K562 (cell line): Measurements from ENCODE around the gene PARD3B.

Experiments used
- FOSL1 ChIP-seq: fragments of 200-800 bp; sonication (Bioruptor generic); conservative IDR thresholded peaks from 2 replicates; pipeline ENCODE4 v1.6.1; 2016; ENCODE audit warnings: missing genetic modification characterization, missing compliant biosample characterization
- GABPA ChIP-seq: fragments of 200-800 bp; sonication (Bioruptor generic); conservative IDR thresholded peaks from 2 replicates; pipeline ENCODE4 v1.6.1; 2016; ENCODE audit warnings: low read depth, missing genetic modification characterization, missing compliant biosample characterization
- MAFK ChIP-seq: IDR thresholded peaks from 2 replicates; pipeline ENCODE4 v1.6.1; 2011; ENCODE audit warnings: low read length, improper control_type of control experiment
- TAF1 ChIP-seq: IDR thresholded peaks from 2 replicates; pipeline ENCODE4 v1.6.1; 2011; ENCODE audit warnings: mild to moderate bottlenecking, low read length, moderate library complexity; ENCODE audit not compliant: insufficient read depth, control insufficient read depth, severe bottlenecking; ENCODE audit errors: extremely low read depth
- YY1 ChIP-seq, 3 experiments: IDR thresholded peaks; 2 replicates each; pipeline ENCODE4 v1.6.1; 2011; ENCODE audit warnings: low read length in 2 of 3, mild to moderate bottlenecking in 2 of 3, moderate library complexity in 2 of 3, borderline replicate concordance in 1 of 3, control low read depth in 1 of 3, low read depth in 1 of 3; ENCODE audit not compliant: insufficient read depth in 3 of 3, insufficient replicate concordance in 2 of 3, control insufficient read depth in 1 of 3, insufficient read length in 1 of 3; ENCODE audit errors: extremely low read depth in 1 of 3

GRCh38 chr2:204947405-204947804 is 402.1 kb downstream of the PARD3B start:
- TF ChIP-seq GABPA (tag), result no peak
- TF ChIP-seq TAF1, result no peak
- no peak for TF ChIP-seq YY1 (IDR thresholded peaks at IDR 0.05; ENCODE audit: borderline replicate concordance in 1 of 3, control insufficient read depth in 1 of 3, extremely low read depth in 1 of 3, insufficient read depth in 3 of 3, insufficient read length in 1 of 3, insufficient replicate concordance in 2 of 3, low read depth in 1 of 3, low read length in 2 of 3)
- TF ChIP-seq MAFK, result no peak
- TF ChIP-seq FOSL1 (tag), result no peak
